ENCODE results near the gene TM9SF3.

TM9SF3 gene

GRCh38 chr10:96627292-96627691, 40.5 kb upstream of the TM9SF3 start:
- H3K9ac ChIP-seq (ENCODE audit: low read length), result no peak overlapping the region
- H2AFZ ChIP-seq (ENCODE audit: low read length), result no peak overlapping the region
- H3K9me3 ChIP-seq (ENCODE audit: low read length), result no peaks in the 10 kb centered on the region
- no peaks in the 10 kb centered on the region for H3F3A ChIP-seq (ENCODE audit: insufficient read depth, low read length)
- H3K27ac ChIP-seq (ENCODE audit: low read depth, low read length, poor library complexity, severe bottlenecking), result no peak overlapping the region
- TF ChIP-seq EZH2 (IDR thresholded peaks at IDR 0.05; ENCODE audit: borderline replicate concordance, low read length) (no peak), CTCF (IDR thresholded peaks at IDR 0.05; ENCODE audit: low read length) (no peak)
- H4K20me1 ChIP-seq (ENCODE audit: insufficient read depth, low read length), result no peaks in the 10 kb centered on the region
- H3K9me2 ChIP-seq (ENCODE audit: low read depth, low read length), result no peaks in the 10 kb centered on the region
- H3K79me2 ChIP-seq (ENCODE audit: insufficient read depth, low read length), result no peaks in the 10 kb centered on the region
- no peaks in the 10 kb centered on the region for H3K27me3 ChIP-seq (ENCODE audit: insufficient read depth, low read length)
- H3K36me3 ChIP-seq (ENCODE audit: insufficient read depth, low read length), result peaks cover 78% of the 10 kb centered on the region
- no peak overlapping the region for H3K4me3 ChIP-seq (ENCODE audit: low read depth, low read length, poor library complexity, severe bottlenecking)
- no peak overlapping the region for H3K4me2 ChIP-seq (ENCODE audit: low read length)
- no peaks in the 10 kb centered on the region for H3K4me1 ChIP-seq (ENCODE audit: insufficient read depth, low read length, severe bottlenecking)

GRCh38 chr10:96626795-96627194, 40.0 kb upstream of the TM9SF3 start:
- H3K27ac ChIP-seq (ENCODE audit: low read depth, low read length, poor library complexity, severe bottlenecking), result no peak overlapping the region
- H2AFZ ChIP-seq (ENCODE audit: low read length), result no peak overlapping the region
- no peaks in the 10 kb centered on the region for H4K20me1 ChIP-seq (ENCODE audit: insufficient read depth, low read length)
- H3K4me3 ChIP-seq (ENCODE audit: low read depth, low read length, poor library complexity, severe bottlenecking), result no peak overlapping the region
- no peak overlapping the region for H3K4me2 ChIP-seq (ENCODE audit: low read length)
- H3K79me2 ChIP-seq (ENCODE audit: insufficient read depth, low read length), result no peaks in the 10 kb centered on the region
- no peaks in the 10 kb centered on the region for H3K27me3 ChIP-seq (ENCODE audit: insufficient read depth, low read length)
- TF ChIP-seq CTCF (IDR thresholded peaks at IDR 0.05; ENCODE audit: low read length) (peak; percentile 8; the same call in 1 of the 2 replicates), EZH2 (IDR thresholded peaks at IDR 0.05; ENCODE audit: borderline replicate concordance, low read length) (no peak)
- no peaks in the 10 kb centered on the region for H3F3A ChIP-seq (ENCODE audit: insufficient read depth, low read length)
- peaks cover 83% of the 10 kb centered on the region for H3K36me3 ChIP-seq (ENCODE audit: insufficient read depth, low read length)
- H3K9me2 ChIP-seq (ENCODE audit: low read depth, low read length), result no peaks in the 10 kb centered on the region
- no peak overlapping the region for H3K9ac ChIP-seq (ENCODE audit: low read length)
- H3K9me3 ChIP-seq (ENCODE audit: low read length), result no peaks in the 10 kb centered on the region
- no peaks in the 10 kb centered on the region for H3K4me1 ChIP-seq (ENCODE audit: insufficient read depth, low read length, severe bottlenecking)

- H3K79me2 ChIP-seq (ENCODE audit: insufficient read depth, low read length), result no peaks in the 10 kb centered on the region
- H3F3A ChIP-seq (ENCODE audit: insufficient read depth, low read length), result no peaks in the 10 kb centered on the region
- no peaks in the 10 kb centered on the region for H3K27me3 ChIP-seq (ENCODE audit: insufficient read depth, low read length)
- no peak overlapping the region for H3K4me2 ChIP-seq (ENCODE audit: low read length)
- no peak overlapping the region for H2AFZ ChIP-seq (ENCODE audit: low read length)
- H3K4me1 ChIP-seq (ENCODE audit: insufficient read depth, low read length, severe bottlenecking), result no peaks in the 10 kb centered on the region
- H3K27ac ChIP-seq (ENCODE audit: low read depth, low read length, poor library complexity, severe bottlenecking), result no peak overlapping the region
- no peaks in the 10 kb centered on the region for H3K9me2 ChIP-seq (ENCODE audit: low read depth, low read length)
- H3K9ac ChIP-seq (ENCODE audit: low read length), result no peak overlapping the region
- TF ChIP-seq CTCF (IDR thresholded peaks at IDR 0.05; ENCODE audit: low read length) (no peak), EZH2 (IDR thresholded peaks at IDR 0.05; ENCODE audit: borderline replicate concordance, low read length) (no peak)
- no peaks in the 10 kb centered on the region for H3K9me3 ChIP-seq (ENCODE audit: low read length)
- no peaks in the 10 kb centered on the region for H4K20me1 ChIP-seq (ENCODE audit: insufficient read depth, low read length)
- H3K36me3 ChIP-seq (ENCODE audit: insufficient read depth, low read length), result peaks cover 87% of the 10 kb centered on the region
- no peak overlapping the region for H3K4me3 ChIP-seq (ENCODE audit: low read depth, low read length, poor library complexity, severe bottlenecking)
Measured at GRCh38 chr10:96625173-96625572, 38.4 kb upstream of the TM9SF3 start.
